ENCODE data around the gene RSPRY1. TPM values are rescaled to one million over a fixed set of nuclear protein-coding genes. Genes with fewer than 3 reads are reported as not detected.

The RSPRY1 gene
- total RNA-seq, 1 donor = 28.3 TPM

- DNase-seq (ENCODE audit: low read depth in 2 of 3, low spot score in 2 of 3) = no peak
These were observed 33.7 kb upstream of the RSPRY1 start for GRCh38 chr16:57152096-57153093.

GRCh38 chr16:57153841-57154240 lies 32.3 kb upstream of the RSPRY1 start:
- DNase-seq (ENCODE audit: low read depth in 2 of 3, low spot score in 2 of 3) = no peak

GRCh38 chr16:57155702-57156350 lies 30.3 kb upstream of the RSPRY1 start:
- DNase-seq (ENCODE audit: low read depth in 2 of 3, low spot score in 2 of 3) = no peak

GRCh38 chr16:57156351-57156703 lies 29.8 kb upstream of the RSPRY1 start:
- DNase-seq (ENCODE audit: low read depth in 2 of 3, low spot score in 2 of 3) = no peak

GRCh38 chr16:57157533-57157932 lies 28.6 kb upstream of the RSPRY1 start:
- DNase-seq (ENCODE audit: low read depth in 2 of 3, low spot score in 2 of 3) = no peak

GRCh38 chr16:57159447-57159846 lies 26.7 kb upstream of the RSPRY1 start:
- DNase-seq (ENCODE audit: low read depth in 2 of 3, low spot score in 2 of 3) = no peak

GRCh38 chr16:57163842-57164241 lies 22.3 kb upstream of the RSPRY1 start:
- DNase-seq (ENCODE audit: low read depth in 2 of 3, low spot score in 2 of 3) = no peak

GRCh38 chr16:57165483-57165882 lies 20.6 kb upstream of the RSPRY1 start:
- no peak for DNase-seq (ENCODE audit: low read depth in 2 of 3, low spot score in 2 of 3)

- no peak for DNase-seq (ENCODE audit: low read depth in 2 of 3, low spot score in 2 of 3)
These were observed 20.2 kb upstream of the RSPRY1 start for GRCh38 chr16:57165938-57166337.

- DNase-seq (ENCODE audit: low read depth in 2 of 3, low spot score in 2 of 3) = no peak
These were observed 19.7 kb upstream of the RSPRY1 start for GRCh38 chr16:57166451-57166850.

- DNase-seq (ENCODE audit: low read depth in 2 of 3, low spot score in 2 of 3) = no peak
These were observed 19.2 kb upstream of the RSPRY1 start for GRCh38 chr16:57166951-57167350.

GRCh38 chr16:57167538-57167937 lies 18.6 kb upstream of the RSPRY1 start:
- DNase-seq (ENCODE audit: low read depth in 2 of 3, low spot score in 2 of 3) = no peak

- peak; percentile 37 to 86 (median 73) for DNase-seq (ENCODE audit: low read depth in 2 of 3, low spot score in 2 of 3)
These were observed 18.2 kb upstream of the RSPRY1 start for GRCh38 chr16:57167953-57168352.

GRCh38 chr16:57169327-57169726 lies 16.8 kb upstream of the RSPRY1 start:
- no peak for DNase-seq (ENCODE audit: low read depth in 2 of 3, low spot score in 2 of 3)

- DNase-seq (ENCODE audit: low read depth in 2 of 3, low spot score in 2 of 3) = no peak
These were observed 13.3 kb upstream of the RSPRY1 start for GRCh38 chr16:57172721-57173290.

- no peak for DNase-seq (ENCODE audit: low read depth in 2 of 3, low spot score in 2 of 3)
These were observed 10.2 kb upstream of the RSPRY1 start for GRCh38 chr16:57175896-57176295.

GRCh38 chr16:57178196-57178595 lies 7.9 kb upstream of the RSPRY1 start:
- DNase-seq (ENCODE audit: low read depth in 2 of 3, low spot score in 2 of 3) = no peak

GRCh38 chr16:57178793-57179212 lies 7.3 kb upstream of the RSPRY1 start:
- DNase-seq (ENCODE audit: low read depth in 2 of 3, low spot score in 2 of 3) = no peak

- no peak for DNase-seq (ENCODE audit: low read depth in 2 of 3, low spot score in 2 of 3)
These were observed 6.8 kb upstream of the RSPRY1 start for GRCh38 chr16:57179215-57179828.

GRCh38 chr16:57184113-57184512 lies 2.0 kb upstream of the RSPRY1 start:
- no peak for DNase-seq (ENCODE audit: low read depth in 2 of 3, low spot score in 2 of 3)

GRCh38 chr16:57184887-57185445 lies 1.2 kb upstream of the RSPRY1 start:
- no peak for DNase-seq (ENCODE audit: low read depth in 2 of 3, low spot score in 2 of 3)

Data from hematopoietic multipotent progenitor cell (in vitro differentiated cells).